22Rv1 (cell line): ENCODE results near the gene NCKAP5.

Source experiments
- H3K27ac ChIP-seq: fragments of 450-650 bp; 2 replicates; pipeline ENCODE4 v1.5.1; 2017
- ZFX ChIP-seq: fragments of 450-650 bp; IDR thresholded peaks from 2 replicates; pipeline ENCODE4 v1.6.1; 2017; ENCODE audit warnings: antibody characterized with exemption, borderline replicate concordance
- TF ChIP-seq, protein P1 (sequence below): fragments of 450-650 bp; IDR thresholded peaks from 2 replicates; pipeline ENCODE4 v1.5.1; 2017; ENCODE audit warnings: mild to moderate bottlenecking

The NCKAP5 gene

DNA sequence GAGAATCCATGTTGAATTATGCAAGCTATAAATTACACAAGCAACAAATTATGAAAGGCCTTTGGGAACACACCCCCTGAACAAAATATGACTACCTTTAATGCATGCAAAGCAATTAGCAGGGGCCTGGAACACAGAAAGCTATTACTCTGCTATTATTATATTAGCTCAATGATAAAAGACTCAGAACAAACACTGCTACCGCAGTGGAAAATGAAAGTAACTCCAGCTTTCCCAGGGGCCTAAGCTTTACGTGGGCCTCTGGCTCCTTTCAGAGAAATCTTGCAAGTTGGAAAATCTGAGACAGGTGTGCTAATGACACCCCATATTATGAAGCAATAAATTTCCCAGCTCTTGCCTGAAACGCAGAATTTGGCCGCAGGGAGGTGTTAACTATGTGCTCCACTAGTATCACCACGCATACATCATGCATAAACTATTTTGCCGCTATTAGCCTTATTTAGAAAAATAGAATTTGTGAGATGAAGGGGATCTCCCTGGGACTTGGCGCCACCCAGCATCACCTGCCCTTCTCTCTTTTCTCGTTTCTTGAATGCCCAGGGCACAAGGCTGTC, 576.7 kb downstream of the NCKAP5 start:
- TF ChIP-seq ZFX: no peak
- TF ChIP-seq, protein P1, sequence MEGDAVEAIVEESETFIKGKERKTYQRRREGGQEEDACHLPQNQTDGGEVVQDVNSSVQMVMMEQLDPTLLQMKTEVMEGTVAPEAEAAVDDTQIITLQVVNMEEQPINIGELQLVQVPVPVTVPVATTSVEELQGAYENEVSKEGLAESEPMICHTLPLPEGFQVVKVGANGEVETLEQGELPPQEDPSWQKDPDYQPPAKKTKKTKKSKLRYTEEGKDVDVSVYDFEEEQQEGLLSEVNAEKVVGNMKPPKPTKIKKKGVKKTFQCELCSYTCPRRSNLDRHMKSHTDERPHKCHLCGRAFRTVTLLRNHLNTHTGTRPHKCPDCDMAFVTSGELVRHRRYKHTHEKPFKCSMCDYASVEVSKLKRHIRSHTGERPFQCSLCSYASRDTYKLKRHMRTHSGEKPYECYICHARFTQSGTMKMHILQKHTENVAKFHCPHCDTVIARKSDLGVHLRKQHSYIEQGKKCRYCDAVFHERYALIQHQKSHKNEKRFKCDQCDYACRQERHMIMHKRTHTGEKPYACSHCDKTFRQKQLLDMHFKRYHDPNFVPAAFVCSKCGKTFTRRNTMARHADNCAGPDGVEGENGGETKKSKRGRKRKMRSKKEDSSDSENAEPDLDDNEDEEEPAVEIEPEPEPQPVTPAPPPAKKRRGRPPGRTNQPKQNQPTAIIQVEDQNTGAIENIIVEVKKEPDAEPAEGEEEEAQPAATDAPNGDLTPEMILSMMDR: no peak
- no peak overlapping the region for H3K27ac ChIP-seq

DNA sequence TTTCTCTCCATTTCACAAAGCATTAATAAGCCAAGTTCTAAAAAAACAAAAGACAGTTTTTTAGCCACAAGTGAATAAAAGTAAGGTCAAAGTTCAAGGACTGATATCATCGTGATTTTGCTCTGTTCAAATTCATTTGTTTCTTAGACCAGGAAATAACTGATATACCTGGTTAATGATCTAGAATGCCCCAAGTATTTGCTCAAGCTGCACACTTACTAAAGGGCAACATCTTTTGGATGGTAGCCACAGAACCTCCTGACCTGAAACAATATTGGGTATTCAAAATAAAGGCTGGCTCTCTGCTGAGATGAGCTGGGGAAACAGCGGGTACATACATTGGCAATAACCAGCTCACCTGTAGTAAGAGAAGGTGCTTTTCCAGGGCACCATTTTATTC, 583.5 kb downstream of the NCKAP5 start:
- H3K27ac ChIP-seq: no peak overlapping the region
- TF ChIP-seq ZFX: no peak
- TF ChIP-seq, protein P1: no peak

- TF ChIP-seq ZFX: no peak
- TF ChIP-seq, protein P1: no peak
- no peak overlapping the region for H3K27ac ChIP-seq
Measured at GRCh38 chr2:132980304-132980703, 588.0 kb downstream of the NCKAP5 start.

- TF ChIP-seq, protein P1: no peak
- TF ChIP-seq ZFX: no peak
- no peak overlapping the region for H3K27ac ChIP-seq
Measured at GRCh38 chr2:132979339-132980093, 588.7 kb downstream of the NCKAP5 start.

GRCh38 chr2:132978840-132979239, 589.4 kb downstream of the NCKAP5 start:
- no peak overlapping the region for H3K27ac ChIP-seq

DNA sequence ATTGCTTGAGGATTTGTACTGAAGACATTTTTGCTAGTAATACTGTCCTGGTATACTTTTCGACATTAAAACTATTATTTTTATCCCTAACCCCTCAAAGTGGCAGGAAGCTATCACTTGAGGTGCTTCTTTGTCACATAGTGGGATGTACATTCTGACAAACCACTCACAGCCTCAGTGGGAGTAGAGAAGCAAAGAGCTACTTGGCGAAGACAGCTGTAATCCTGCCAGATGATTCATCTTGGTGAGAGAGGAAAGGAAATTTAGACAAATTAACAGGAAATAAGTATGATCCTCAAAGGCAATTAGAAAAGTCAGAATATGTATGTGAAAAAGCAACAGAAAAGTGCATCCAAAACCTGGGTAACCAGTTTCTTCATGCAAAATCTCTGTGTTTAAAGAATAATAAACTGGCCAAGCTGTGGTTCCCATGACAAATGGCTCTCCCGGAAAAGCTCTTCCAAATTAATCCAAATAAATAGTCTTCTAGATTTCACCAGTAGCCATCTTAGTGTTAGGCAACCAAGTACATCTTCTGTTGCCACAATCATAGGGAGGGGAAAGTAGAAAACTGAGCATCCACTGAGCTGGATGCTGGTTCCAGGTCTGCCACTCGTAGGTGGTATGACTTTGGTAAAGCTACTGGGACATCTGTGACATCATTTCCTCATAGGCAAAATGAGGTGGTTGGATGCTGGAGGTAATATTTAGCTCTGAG, 590.3 kb downstream of the NCKAP5 start:
- TF ChIP-seq, protein P1: no peak
- no peak for TF ChIP-seq ZFX
- H3K27ac ChIP-seq: no peak overlapping the region

More at GRCh38 chr2:132978840-132979239, 589.4 kb downstream of the NCKAP5 start:
- TF ChIP-seq, protein P1: no peak
